Skeletal muscle tissue (tissue), 4 donors: ENCODE measurements around the gene ARAP2. TPM values are rescaled to one million over a fixed set of nuclear protein-coding genes. Genes with fewer than 3 reads are reported as not detected.

Experiments used
- H3K27ac ChIP-seq: one replicate; pipeline ENCODE4 v1.7.0; 2013; ENCODE audit warnings: mild to moderate bottlenecking, low read depth, low read length, inconsistent platforms
- H3K27me3 ChIP-seq, 3 donors: one replicate each; pipeline ENCODE4 v1.7.0; 2013; ENCODE audit warnings: low read length in 3 of 3; ENCODE audit not compliant: control insufficient read depth in 3 of 3, insufficient read depth in 3 of 3
- H3K36me3 ChIP-seq, 3 donors: one replicate each; pipeline ENCODE4 v1.7.0; 2013; ENCODE audit warnings: low read length in 3 of 3; ENCODE audit not compliant: control insufficient read depth in 3 of 3, insufficient read depth in 3 of 3
- H3K4me1 ChIP-seq, 3 donors: one replicate each; pipeline ENCODE4 v1.7.0; 2013; ENCODE audit warnings: low read length in 3 of 3, mild to moderate bottlenecking in 3 of 3; ENCODE audit not compliant: control insufficient read depth in 3 of 3, insufficient read depth in 3 of 3
- H3K4me3 ChIP-seq, 3 donors: one replicate each; pipeline ENCODE4 v1.7.0; 2013; ENCODE audit warnings: low read length in 3 of 3
- H3K9ac ChIP-seq, 3 donors: one replicate each; pipeline ENCODE4 v1.7.0; 2013; ENCODE audit warnings: low read length in 3 of 3, mild to moderate bottlenecking in 3 of 3, moderate library complexity in 2 of 3, low read depth in 1 of 3
- H3K9me3 ChIP-seq, 3 donors: one replicate each; pipeline ENCODE4 v1.7.0; 2013; ENCODE audit warnings: low read length in 3 of 3; ENCODE audit not compliant: control insufficient read depth in 3 of 3
- total RNA-seq: library from RNA; depleted of rRNA; stranded (reverse); fragments of >200 nt; gene quantifications from one replicate; pipeline ENCODE4 v1.2.3, GENCODE V29; 2014
- donor health status: Osteomylitis.

The ARAP2 gene
- total RNA-seq, 1 donor from 2014 or later: 2.6 TPM

GRCh38 chr4:36039026-36039425 is 205.3 kb downstream of the ARAP2 start:
- Histone ChIP-seq H3K9ac (no peak overlapping the region), H3K4me3 (no peak overlapping the region), H3K36me3 (no peaks in the 10 kb centered on the region), H3K27ac (no peak overlapping the region), H3K27me3 (no peaks in the 10 kb centered on the region), H3K4me1 (no peaks in the 10 kb centered on the region), H3K9me3 (no peaks in the 10 kb centered on the region)

- H3K9me3 ChIP-seq: no peaks in the 10 kb centered on the region
- no peaks in the 10 kb centered on the region for H3K27me3 ChIP-seq
- H3K4me1 ChIP-seq: no peaks in the 10 kb centered on the region
- H3K27ac ChIP-seq: no peak overlapping the region
- H3K4me3 ChIP-seq: no peak overlapping the region
- H3K9ac ChIP-seq: no peak overlapping the region
- H3K36me3 ChIP-seq: no peaks in the 10 kb centered on the region
Observed at GRCh38 chr4:36038491-36038890, 205.8 kb downstream of the ARAP2 start.

DNA sequence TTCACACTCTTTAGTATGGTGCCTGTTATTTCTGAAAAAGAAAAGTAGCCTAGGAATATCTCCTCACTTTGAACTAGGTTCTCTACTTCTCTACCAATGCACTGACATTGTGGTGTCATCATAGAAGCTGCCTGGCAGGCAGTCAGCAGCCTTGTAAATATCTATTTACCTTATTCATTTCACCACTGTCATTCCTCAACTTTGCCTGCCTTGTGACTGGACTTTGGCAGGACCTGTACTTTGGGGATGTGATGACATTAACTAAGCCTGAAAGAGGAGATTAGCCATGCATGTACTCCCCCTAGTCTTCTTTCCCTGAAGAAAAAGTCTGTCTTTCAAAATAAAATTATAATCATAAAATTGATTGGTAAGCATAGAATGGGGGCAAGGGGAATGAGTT is 207.2 kb downstream of the ARAP2 start:
- H3K9me3 ChIP-seq: no peaks in the 10 kb centered on the region
- no peaks in the 10 kb centered on the region for H3K36me3 ChIP-seq
- no peaks in the 10 kb centered on the region for H3K4me1 ChIP-seq
- H3K27me3 ChIP-seq: no peaks in the 10 kb centered on the region
- no peak overlapping the region for H3K27ac ChIP-seq
- no peak overlapping the region for H3K9ac ChIP-seq
- H3K4me3 ChIP-seq: no peak overlapping the region

DNA sequence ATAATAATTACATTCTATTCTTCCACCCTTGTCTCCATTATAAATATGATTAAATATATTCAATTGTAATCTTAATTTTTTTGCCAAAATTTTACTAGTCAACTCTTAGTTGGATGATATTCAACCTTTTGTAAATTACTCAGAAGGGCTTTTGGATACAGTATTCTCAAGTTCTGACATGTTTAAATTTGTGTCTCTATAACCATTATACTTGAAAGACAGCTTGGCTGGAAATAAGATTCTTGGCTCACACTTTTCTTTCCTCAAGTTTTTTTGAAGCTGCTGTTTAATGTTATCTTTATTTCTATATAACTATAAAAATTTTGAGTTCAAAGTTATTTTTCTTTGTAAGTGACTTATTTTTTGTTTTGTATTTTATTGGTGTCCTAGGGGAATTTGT is 214.4 kb downstream of the ARAP2 start:
- H3K36me3 ChIP-seq: no peaks in the 10 kb centered on the region
- H3K9ac ChIP-seq: no peak overlapping the region
- no peak overlapping the region for H3K27ac ChIP-seq
- H3K4me3 ChIP-seq: no peak overlapping the region
- no peaks in the 10 kb centered on the region for H3K4me1 ChIP-seq
- H3K9me3 ChIP-seq: no peaks in the 10 kb centered on the region
- no peaks in the 10 kb centered on the region for H3K27me3 ChIP-seq

DNA sequence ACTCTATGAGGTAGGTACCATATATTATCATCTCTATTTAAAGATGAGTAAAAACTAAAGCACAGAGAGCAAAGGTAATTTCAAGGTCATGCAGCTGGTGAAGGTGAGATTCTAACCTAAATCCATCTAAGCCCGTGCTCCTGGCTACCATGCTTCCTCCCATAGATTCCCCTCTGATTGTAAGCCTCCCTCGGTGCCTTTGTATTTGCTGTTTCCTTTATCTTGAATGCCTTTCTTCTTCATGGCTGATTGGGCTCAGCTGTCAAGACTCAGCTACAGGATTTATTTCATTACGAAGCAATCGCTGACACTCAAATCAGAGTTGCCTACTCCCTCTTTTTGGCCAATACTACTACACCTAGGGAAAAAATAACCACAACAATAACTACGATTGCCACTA is 217.1 kb downstream of the ARAP2 start:
- Histone ChIP-seq H3K27ac (no peak overlapping the region), H3K9ac (no peak overlapping the region), H3K36me3 (no peaks in the 10 kb centered on the region), H3K9me3 (no peaks in the 10 kb centered on the region), H3K27me3 (no peaks in the 10 kb centered on the region), H3K4me1 (no peaks in the 10 kb centered on the region), H3K4me3 (no peak overlapping the region)

DNA sequence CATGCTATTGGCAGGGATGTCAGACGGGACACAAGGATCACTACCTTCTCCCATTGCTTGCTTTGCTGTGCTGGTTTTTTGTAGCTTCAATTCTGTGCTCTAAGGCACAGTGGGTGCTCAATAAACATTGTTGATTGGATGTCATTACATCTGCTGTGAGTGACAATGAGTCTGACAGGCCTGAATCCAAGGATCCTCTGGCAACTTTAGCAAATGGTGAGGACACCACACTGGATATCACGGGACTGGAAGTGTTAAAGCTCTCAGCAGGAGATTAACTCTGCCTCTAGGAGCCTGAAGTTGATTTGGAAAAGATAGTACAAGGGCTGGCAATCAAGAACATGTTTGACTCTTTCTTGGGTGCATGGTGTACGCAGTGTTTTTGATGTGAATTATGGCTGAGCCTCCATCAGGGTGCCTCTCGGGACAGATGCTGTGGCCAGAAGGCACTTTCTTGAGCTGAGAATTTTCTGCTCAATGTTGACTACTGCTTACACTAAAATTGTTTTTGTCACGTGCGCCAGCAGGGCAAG is 217.9 kb downstream of the ARAP2 start:
- Histone ChIP-seq H3K4me3 (no peak overlapping the region), H3K4me1 (no peaks in the 10 kb centered on the region), H3K9ac (no peak overlapping the region), H3K27ac (no peak overlapping the region), H3K36me3 (no peaks in the 10 kb centered on the region), H3K9me3 (no peaks in the 10 kb centered on the region), H3K27me3 (no peaks in the 10 kb centered on the region)

DNA sequence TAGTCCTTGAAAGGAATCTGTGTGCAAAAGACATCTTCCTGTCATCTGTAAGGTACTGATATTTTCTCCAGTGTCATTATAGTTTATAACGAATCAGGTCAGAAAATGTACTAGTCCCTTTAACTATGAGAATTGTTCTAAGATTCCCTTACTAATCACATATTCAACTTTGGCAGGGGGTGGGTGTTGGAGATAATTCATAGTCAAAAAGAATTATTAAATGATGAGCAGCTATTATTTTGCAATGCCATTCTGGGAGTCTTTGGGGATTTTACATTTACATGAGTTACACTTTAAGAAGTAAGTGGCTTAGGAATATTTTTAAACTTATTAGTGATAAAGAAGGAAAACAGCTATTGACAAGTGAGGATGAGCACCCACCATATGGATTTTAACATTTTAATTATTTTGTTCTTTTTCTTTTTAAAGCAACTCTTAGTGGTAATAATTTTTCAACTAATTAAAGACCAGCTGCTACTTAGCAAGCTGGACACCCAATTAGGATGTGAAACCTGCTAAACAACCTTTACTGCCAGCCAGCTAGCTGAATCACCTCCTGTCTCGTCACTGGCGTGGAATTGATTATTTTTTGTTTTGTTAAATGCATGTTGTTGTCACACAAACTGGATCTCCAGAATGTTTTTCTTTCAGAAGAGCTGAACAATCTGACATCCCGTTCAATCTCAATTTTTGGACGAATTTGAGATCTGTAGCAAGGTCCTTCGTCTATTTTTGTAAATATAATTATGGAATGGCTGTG is 219.2 kb downstream of the ARAP2 start:
- Histone ChIP-seq H3K9me3 (no peaks in the 10 kb centered on the region), H3K36me3 (no peaks in the 10 kb centered on the region), H3K27ac (no peak overlapping the region), H3K27me3 (no peaks in the 10 kb centered on the region), H3K9ac (no peak overlapping the region), H3K4me1 (no peaks in the 10 kb centered on the region), H3K4me3 (no peak overlapping the region)

DNA sequence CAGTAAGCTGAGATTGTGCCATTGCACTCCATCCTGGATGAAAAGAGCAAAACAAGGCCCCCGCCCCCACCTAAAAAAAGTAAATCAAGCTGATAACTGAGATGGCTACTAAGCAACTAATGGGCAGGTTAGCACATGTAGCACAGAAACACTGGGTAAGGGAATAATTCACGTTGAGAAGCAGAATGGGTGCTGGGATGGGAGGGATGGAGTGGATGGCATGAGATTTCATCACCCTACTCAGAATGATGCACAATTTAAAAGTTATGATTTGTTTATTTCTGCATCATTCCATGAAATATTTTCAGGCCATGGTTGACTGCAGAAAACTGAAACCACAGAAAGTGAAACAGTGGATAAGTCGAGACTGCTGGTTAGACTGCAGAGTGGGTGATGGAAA is 224.0 kb downstream of the ARAP2 start:
- no peak overlapping the region for H3K4me3 ChIP-seq
- H3K4me1 ChIP-seq: no peaks in the 10 kb centered on the region
- no peaks in the 10 kb centered on the region for H3K9me3 ChIP-seq
- no peak overlapping the region for H3K27ac ChIP-seq
- H3K36me3 ChIP-seq: no peaks in the 10 kb centered on the region
- no peaks in the 10 kb centered on the region for H3K27me3 ChIP-seq
- no peak overlapping the region for H3K9ac ChIP-seq

Other genes with a start within 250 kb of the ARAP2 start
- under 0.01 TPM for gene DTHD1, start 37.1 kb upstream of the ARAP2 start, total RNA-seq